Left hindlimb (tissue), 1 donor: ENCODE results near the gene RUBCN.
A peak's percentile ranks its signal among the peaks of the same experiment; 100 is the strongest.

Source experiments
- DNase-seq: peaks from one replicate; pipeline ENCODE4 v3.0.0-alpha.2; 2018

Gene RUBCN

GRCh38 chr3:197736491-197737318, at the start of gene RUBCN:
Gene RUBCN, minus strand, starts transcription at chr3:197736904. Its CDS starts 185 bp downstream, at chr3:197736719.
- peak; percentile 97 for DNase-seq

DNA sequence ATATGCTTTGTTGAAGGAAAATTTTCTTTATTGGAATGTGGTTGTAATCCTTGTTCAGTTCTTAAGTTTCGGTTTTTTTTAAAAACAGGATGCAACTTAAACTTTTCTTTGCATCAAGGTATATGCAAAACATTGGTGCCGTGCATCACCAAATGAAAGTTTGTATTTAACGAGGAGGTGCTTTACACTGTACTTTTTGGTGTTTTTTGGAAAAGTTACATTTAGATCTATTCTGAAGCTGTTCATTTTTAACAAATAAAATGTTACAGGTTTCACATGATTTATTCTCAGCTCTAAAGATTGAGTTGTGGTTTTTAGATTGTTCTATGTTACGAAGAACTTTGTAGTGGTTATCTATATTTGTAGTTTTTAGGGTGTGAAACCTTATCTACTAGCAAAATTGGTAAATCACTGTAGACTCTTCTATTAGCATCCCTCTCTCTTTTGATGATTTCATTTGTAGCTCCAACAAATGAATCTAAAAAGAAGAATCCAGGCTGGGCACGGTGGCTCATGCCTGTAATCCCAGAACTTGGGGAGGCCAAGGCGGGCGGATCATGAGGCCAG, 47.4 kb upstream of the RUBCN start:
- DNase-seq = no peak

- DNase-seq = no peak
Measured at GRCh38 chr3:197782230-197782629, 45.5 kb upstream of the RUBCN start.

DNA sequence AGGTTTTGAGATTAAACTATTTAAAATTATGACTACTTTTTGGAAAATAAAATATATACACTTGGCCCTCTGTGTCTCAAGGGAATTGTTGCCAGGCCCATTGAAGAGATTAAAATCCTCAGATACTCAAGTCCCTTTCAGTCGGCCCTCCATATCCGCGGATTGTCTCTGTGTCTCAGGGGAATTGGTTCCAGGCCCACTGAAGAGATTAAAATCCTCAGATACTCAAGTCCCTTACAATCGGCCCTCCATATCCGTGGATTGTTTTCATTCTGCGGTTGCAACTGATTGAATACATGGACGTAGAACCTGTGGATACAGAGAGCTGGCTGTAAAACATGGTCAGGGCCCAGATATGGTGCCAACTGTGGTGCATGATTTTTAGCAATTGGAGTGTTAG, 38.6 kb upstream of the RUBCN start:
- no peak for DNase-seq

- DNase-seq = no peak
Measured at GRCh38 chr3:197761784-197762183, 25.1 kb upstream of the RUBCN start.

- DNase-seq = no peak
Measured at GRCh38 chr3:197758512-197758911, 21.8 kb upstream of the RUBCN start.

GRCh38 chr3:197756704-197757103, 20.0 kb upstream of the RUBCN start:
- DNase-seq = no peak

DNA sequence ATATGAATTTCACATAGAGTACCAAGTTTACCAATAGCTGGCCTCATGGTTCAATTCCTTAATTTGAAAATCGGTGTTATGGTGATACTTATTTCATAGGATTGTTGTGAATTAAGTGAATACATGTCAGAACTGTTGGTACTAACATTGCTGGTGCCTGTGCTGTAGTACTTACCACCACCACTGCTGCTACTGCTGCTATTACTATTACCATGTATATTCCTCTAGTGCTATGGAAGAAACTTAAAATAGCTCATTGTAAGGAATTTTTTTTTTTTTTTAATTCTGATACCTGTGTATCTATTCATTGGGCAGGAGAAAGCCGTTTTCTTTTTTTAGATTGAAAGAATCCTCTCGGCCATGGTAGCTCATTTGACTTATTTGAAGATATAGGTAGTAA, 16.6 kb upstream of the RUBCN start:
- DNase-seq = no peak

- no peak for DNase-seq
Measured at GRCh38 chr3:197752107-197752506, 15.4 kb upstream of the RUBCN start.

GRCh38 chr3:197750858-197751737, 14.4 kb upstream of the RUBCN start:
- DNase-seq = peak; percentile 43

- DNase-seq = peak; percentile 73
Measured at GRCh38 chr3:197750396-197750831, 13.7 kb upstream of the RUBCN start.

DNA sequence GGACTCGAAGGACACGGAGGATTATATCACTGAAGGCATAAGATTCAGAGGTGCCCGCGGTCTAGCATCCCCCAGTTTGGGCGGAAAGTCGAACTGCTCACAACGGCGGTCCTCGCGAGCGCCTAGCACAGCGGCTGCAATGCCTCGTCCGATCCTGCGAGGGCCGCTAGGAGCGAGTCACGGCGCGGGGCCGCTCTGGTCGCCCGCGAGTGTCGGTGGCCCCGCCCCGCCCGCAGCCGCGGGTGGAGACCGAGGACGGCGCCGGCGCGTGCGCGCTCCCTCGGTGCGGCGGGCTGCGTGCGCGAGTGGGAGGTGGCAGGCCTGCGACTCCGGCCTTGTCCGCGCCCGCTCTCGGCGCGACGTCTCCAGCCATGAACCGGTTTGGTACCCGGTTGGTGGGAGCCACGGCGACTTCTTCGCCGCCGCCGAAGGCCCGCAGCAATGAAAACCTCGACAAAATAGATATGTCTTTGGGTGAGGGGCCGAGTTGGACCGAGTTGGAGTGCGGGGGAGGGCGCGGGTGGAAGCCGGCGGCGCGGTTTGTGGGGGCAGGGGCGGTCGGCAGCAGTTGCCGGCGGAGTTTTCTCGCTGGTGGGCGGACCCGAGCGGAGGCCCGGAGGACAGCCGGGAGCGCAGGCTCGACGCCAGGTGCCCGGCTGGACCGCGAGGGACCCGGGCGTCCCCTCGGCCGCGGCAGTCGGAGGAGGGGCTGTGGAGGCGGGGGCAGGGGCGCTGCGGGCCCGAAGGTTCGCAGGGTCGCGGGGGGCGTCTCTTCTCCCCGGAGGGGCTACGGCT, 13.1 kb upstream of the RUBCN start, which contains the start of gene FYTTD1:
Gene FYTTD1, plus strand, starts transcription at position 283 of the 795 bp plus-strand sequence. Its CDS starts 89 bp downstream, at position 372.
- DNase-seq = peak; percentile 94

GRCh38 chr3:197749315-197749600, 12.6 kb upstream of the RUBCN start:
- no peak for DNase-seq

DNA sequence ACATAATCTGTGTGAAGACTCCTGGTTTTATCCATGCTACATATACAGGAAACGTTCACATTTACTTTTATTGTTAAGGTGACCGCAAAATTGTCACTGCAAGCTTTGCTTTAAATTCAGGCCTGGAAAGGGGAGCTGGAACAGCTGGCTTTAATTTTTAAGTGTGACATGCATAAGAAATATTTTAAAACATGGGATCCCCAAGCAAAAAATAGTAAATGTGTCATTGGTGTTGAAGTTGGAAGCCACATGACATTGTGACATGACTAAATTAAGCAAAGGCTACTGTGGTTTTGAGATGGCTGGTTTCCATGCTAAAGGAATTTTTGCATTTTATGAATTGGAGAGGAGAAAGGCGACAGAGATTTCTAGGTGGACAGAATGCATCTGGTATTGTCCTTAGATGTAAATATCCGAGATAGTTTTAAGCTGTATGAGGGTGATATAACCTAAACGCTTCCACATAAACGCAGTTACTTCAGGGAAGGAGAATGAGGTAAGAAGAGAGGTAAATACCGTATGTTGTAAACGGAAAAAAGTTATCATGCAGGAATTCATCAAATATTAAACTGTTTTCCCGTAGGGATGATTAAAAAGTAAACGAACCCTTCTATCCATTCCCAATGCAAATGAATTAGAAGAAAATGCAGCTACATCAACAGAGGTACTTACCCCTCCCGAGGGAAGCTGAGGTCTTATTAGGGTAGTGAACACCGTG, 12.1 kb upstream of the RUBCN start:
- no peak for DNase-seq

GRCh38 chr3:197746801-197747237, 10.1 kb upstream of the RUBCN start:
- no peak for DNase-seq

DNA sequence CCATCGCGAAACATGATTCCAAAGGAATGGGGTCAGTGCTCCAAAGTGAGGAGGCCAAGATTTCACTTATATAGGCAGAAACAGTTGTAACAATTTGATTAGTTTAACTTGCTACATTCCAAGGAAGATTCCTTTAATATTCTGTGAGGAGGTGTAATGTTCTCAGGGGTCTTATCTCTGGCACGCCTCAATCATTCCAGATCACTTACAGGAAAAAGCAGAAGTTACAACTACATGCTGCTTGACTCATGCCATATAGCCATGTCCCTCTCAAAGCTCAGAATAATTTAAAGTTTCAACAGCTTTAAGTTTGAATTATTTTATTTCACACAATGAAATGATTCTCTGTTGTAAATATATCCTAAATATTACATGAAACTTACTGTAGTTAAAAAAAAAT, 9.5 kb upstream of the RUBCN start:
- DNase-seq = no peak

DNA sequence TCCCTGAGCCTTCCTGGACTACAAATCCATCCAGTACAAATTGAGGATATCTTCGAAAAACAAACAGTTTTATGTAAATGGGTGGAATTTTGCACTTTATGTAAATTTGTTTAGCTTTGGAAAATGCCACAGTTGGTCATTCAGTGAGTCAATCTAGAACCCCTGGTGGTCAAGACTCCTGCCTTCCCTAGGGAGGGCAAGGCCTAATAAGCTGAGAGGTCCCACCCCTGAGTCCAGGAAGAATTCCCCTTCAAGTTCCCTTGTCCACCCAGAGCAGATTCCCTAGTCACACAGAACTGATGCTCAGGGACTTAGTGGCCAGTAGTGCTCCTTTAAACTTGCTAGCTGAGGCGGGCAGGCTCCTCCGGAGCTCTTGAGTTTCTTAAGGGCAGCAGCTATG, 6.1 kb upstream of the RUBCN start:
- DNase-seq = no peak

DNA sequence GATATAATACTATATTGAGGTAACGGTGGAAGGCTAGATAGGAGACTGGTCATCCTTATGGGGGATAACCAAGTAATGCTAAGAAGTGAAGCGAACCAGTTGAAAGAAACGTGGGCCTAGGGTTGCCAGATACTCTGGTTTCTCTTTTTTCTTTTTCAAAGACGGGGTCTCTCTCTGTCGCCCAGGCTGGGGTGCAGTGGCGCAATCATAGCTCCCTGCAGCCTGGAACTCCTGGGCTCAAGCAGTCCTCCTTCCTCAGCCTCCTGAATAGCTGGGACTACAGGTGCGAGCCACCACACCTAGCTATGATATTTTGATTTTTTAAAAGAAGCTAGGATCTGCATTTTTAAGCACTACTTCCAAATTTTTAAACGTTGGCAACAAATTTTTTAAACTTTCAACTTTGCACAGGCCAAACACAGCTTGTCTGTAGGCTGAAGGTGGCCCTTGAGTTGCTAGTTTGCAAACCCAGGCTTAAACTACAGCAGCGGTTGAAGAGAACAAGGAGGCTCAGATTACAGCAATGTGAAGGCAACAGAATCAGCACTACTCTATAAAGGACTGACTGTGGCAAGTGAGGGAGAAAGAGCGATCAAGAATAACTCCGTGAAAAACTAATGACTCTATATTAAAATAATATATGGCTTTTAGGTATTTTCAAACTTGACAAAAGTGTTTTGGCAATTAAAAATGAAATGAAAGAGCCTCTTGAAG, 1.2 kb upstream of the RUBCN start:
- DNase-seq = no peak

- no peak for DNase-seq
Measured at GRCh38 chr3:197737319-197737649, 580 bp upstream of the RUBCN start.

DNA sequence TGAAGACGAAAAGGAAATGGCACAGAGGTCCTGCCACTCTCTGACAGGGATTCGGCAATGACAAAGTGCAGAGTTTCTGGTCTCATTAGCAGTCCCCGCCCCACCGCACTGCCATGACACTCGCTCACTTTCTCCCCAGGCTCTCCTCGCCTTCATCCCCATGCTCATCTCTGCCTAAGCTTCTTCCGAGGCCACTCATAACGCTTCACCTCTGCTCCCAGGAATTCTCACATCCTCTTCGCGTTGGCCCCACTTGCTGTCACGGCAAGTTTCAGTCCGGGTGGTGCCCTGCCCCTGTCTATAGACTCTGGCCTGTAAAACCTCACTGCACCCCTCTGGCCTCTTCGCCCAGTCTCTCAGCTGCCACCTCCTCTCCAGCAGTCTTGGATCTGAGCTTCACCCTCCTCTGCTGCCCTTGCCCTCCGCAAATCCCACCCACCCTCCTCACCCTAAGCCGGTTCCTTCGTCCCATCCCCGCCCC, 654 bp downstream of the RUBCN start:
- peak; percentile 43 for DNase-seq

GRCh38 chr3:197734667-197735318, 1.9 kb downstream of the RUBCN start:
- DNase-seq = no peak
